Mesodermal cell (in vitro differentiated cells): ENCODE results near the gene S100A7A.

Experiments
- H3K27ac ChIP-seq: 2 replicates; pipeline ENCODE4 v1.7.0; 2013; ENCODE audit warnings: mild to moderate bottlenecking, low read depth, low read length, moderate library complexity; ENCODE audit not compliant: severe bottlenecking
- H3K36me3 ChIP-seq: 2 replicates; pipeline ENCODE4 v1.7.1; 2013; ENCODE audit warnings: mild to moderate bottlenecking, low read length, moderate library complexity; ENCODE audit not compliant: control insufficient read depth, insufficient read depth
- H3K4me1 ChIP-seq: one replicate; pipeline ENCODE4 v1.7.1; 2013; ENCODE audit warnings: mild to moderate bottlenecking, low read length; ENCODE audit not compliant: insufficient read depth, control insufficient read depth, poor library complexity, severe bottlenecking
- H3K4me3 ChIP-seq: 2 replicates; pipeline ENCODE4 v1.7.0; 2013; ENCODE audit warnings: low read length, control low read depth, mild to moderate bottlenecking; ENCODE audit not compliant: insufficient read depth, poor library complexity, severe bottlenecking; ENCODE audit errors: extremely low read depth
- H3K9me3 ChIP-seq: 2 replicates; pipeline ENCODE4 v1.7.1; 2013; ENCODE audit warnings: mild to moderate bottlenecking, low read length, moderate library complexity; ENCODE audit not compliant: control insufficient read depth
- whole genome bisulfite sequencing, 2 experiments: methylation state at CpG; one replicate each; pipeline ENCODE4 v1.1.5; 2013; ENCODE audit warnings: missing lambda C conversion rate in 2 of 2; ENCODE audit not compliant: insufficient coverage in 2 of 2; 5-methylcytosine and 5-hydroxymethylcytosine counted together

Gene S100A7A

GRCh38 chr1:153426809-153427208, 10.5 kb downstream of the S100A7A start:
- no peaks in the 10 kb centered on the region for H3K9me3 ChIP-seq
- WGBS, 2 experiments = 64 to 71% methylated on average over 1 of the region's 1 CpG
- no peaks in the 10 kb centered on the region for H3K4me1 ChIP-seq
- H3K27ac ChIP-seq = no peak overlapping the region
- no peaks in the 10 kb centered on the region for H3K36me3 ChIP-seq
- no peak overlapping the region for H3K4me3 ChIP-seq

- 82 to 86% methylated on average over 10 to 11 of the region's 12 CpGs for WGBS, 2 experiments
- no peaks in the 10 kb centered on the region for H3K36me3 ChIP-seq
- no peak overlapping the region for H3K4me3 ChIP-seq
- H3K9me3 ChIP-seq = no peaks in the 10 kb centered on the region
- no peak overlapping the region for H3K27ac ChIP-seq
- H3K4me1 ChIP-seq = no peaks in the 10 kb centered on the region
Observed at GRCh38 chr1:153428073-153428638, 11.8 kb downstream of the S100A7A start.

GRCh38 chr1:153428791-153429190, 12.5 kb downstream of the S100A7A start:
- Histone ChIP-seq H3K4me3 (no peak overlapping the region), H3K27ac (no peak overlapping the region), H3K9me3 (no peaks in the 10 kb centered on the region), H3K36me3 (no peaks in the 10 kb centered on the region), H3K4me1 (no peaks in the 10 kb centered on the region)
- WGBS, 2 experiments = 56 to 70% methylated on average over 6 of the region's 6 CpGs

- H3K27ac ChIP-seq = no peak overlapping the region
- WGBS, 2 experiments = 85 to 93% methylated on average over 6 to 7 of the region's 7 CpGs
Observed at GRCh38 chr1:153429266-153430165, 13.2 kb downstream of the S100A7A start.

GRCh38 chr1:153430166-153430553, 13.8 kb downstream of the S100A7A start:
- no peak overlapping the region for H3K4me3 ChIP-seq
- H3K36me3 ChIP-seq = no peaks in the 10 kb centered on the region
- 78 to 94% methylated on average over 2 of the region's 2 CpGs for WGBS, 2 experiments
- no peaks in the 10 kb centered on the region for H3K9me3 ChIP-seq
- H3K27ac ChIP-seq = no peak overlapping the region
- no peaks in the 10 kb centered on the region for H3K4me1 ChIP-seq

More at GRCh38 chr1:153429266-153430165, 13.2 kb downstream of the S100A7A start:
- Histone ChIP-seq H3K36me3 (no peaks in the 10 kb centered on the region), H3K9me3 (no peaks in the 10 kb centered on the region), H3K4me3 (no peak overlapping the region), H3K4me1 (no peaks in the 10 kb centered on the region)

- H3K4me1 ChIP-seq = no peaks in the 10 kb centered on the region
- H3K27ac ChIP-seq = no peak overlapping the region
- no peaks in the 10 kb centered on the region for H3K9me3 ChIP-seq
- WGBS, 2 experiments = 78 to 80% methylated on average over 2 to 3 of the region's 3 CpGs
- no peaks in the 10 kb centered on the region for H3K36me3 ChIP-seq
- no peak overlapping the region for H3K4me3 ChIP-seq
Observed at GRCh38 chr1:153430561-153430960, 14.2 kb downstream of the S100A7A start.

- no peak overlapping the region for H3K27ac ChIP-seq
- no peak overlapping the region for H3K4me3 ChIP-seq
- WGBS, 2 experiments = 79 to 89% methylated on average over 17 of the region's 17 CpGs
- no peaks in the 10 kb centered on the region for H3K9me3 ChIP-seq
- H3K4me1 ChIP-seq = no peaks in the 10 kb centered on the region
- H3K36me3 ChIP-seq = no peaks in the 10 kb centered on the region
Observed at GRCh38 chr1:153431002-153431401, 14.7 kb downstream of the S100A7A start.

- no peak overlapping the region for H3K27ac ChIP-seq
- no CpG with 5 or more reads among the region's 3 CpGs for WGBS, 2 experiments
- no peaks in the 10 kb centered on the region for H3K4me1 ChIP-seq
Observed at GRCh38 chr1:153431427-153431826, 15.1 kb downstream of the S100A7A start.

GRCh38 chr1:153431928-153432327, 15.6 kb downstream of the S100A7A start:
- WGBS, 2 experiments = 77 to 79% methylated on average over 3 of the region's 4 CpGs
- H3K27ac ChIP-seq = no peak overlapping the region

More at GRCh38 chr1:153431427-153431826, 15.1 kb downstream of the S100A7A start:
- H3K9me3 ChIP-seq = no peaks in the 10 kb centered on the region
- H3K36me3 ChIP-seq = no peaks in the 10 kb centered on the region
- no peak overlapping the region for H3K4me3 ChIP-seq

GRCh38 chr1:153432874-153433681, 16.8 kb downstream of the S100A7A start:
- no peaks in the 10 kb centered on the region for H3K9me3 ChIP-seq
- WGBS, 2 experiments = 82 to 90% methylated on average over 8 of the region's 9 CpGs
- H3K4me3 ChIP-seq = no peak overlapping the region
- no peaks in the 10 kb centered on the region for H3K36me3 ChIP-seq
- no peak overlapping the region for H3K27ac ChIP-seq
- H3K4me1 ChIP-seq = no peaks in the 10 kb centered on the region

More at GRCh38 chr1:153431928-153432327, 15.6 kb downstream of the S100A7A start:
- Histone ChIP-seq H3K36me3 (no peaks in the 10 kb centered on the region), H3K9me3 (no peaks in the 10 kb centered on the region), H3K4me3 (no peak overlapping the region), H3K4me1 (no peaks in the 10 kb centered on the region)
